SK-N-SH treated with all-trans-retinoic acid at 6 μM for 48 hours (cell line): Measurements from ENCODE around the gene DHRS12.
A peak's percentile ranks its signal among the peaks of the same experiment; 100 is the strongest.

Source experiments
- ATAC-seq: fragments of 200-7000 bp; cut with Tn5 transposase; 3 replicates; pipeline ENCODE4 v1.9.1; 2020; ENCODE audit warnings: mild to moderate bottlenecking, moderate library complexity
- BACH2 ChIP-seq: fragments of 250-450 bp; sonication (Bioruptor Pico); IDR thresholded peaks from 2 replicates; pipeline ENCODE4 v1.9.0; 2021; ENCODE audit warnings: mild to moderate bottlenecking, borderline replicate concordance
- CSDC2 ChIP-seq: fragments of 250-450 bp; sonication (Bioruptor Pico); IDR thresholded peaks from 2 replicates; pipeline ENCODE4 v1.5.0; 2020; ENCODE audit warnings: mild to moderate bottlenecking, moderate library complexity
- ESRRG ChIP-seq: fragments of 250-450 bp; sonication (Bioruptor Pico); IDR thresholded peaks from 2 replicates; pipeline ENCODE4 v1.6.1; 2021; ENCODE audit warnings: mild to moderate bottlenecking
- GLIS3 ChIP-seq: fragments of 250-450 bp; sonication (Bioruptor Pico); IDR thresholded peaks from 2 replicates; pipeline ENCODE4 v1.5.0; 2020; ENCODE audit warnings: mild to moderate bottlenecking, moderate library complexity
- ISL1 ChIP-seq: fragments of 250-450 bp; sonication (Bioruptor Pico); IDR thresholded peaks from 2 replicates; pipeline ENCODE4 v2.1.2; 2022; ENCODE audit warnings: mild to moderate bottlenecking, moderate library complexity
- PPARA ChIP-seq: fragments of 250-450 bp; sonication (Bioruptor Pico); IDR thresholded peaks from 2 replicates; pipeline ENCODE4 v1.5.0; 2020; ENCODE audit warnings: mild to moderate bottlenecking, borderline replicate concordance
- RARB ChIP-seq: fragments of 250-450 bp; sonication (Bioruptor Pico); IDR thresholded peaks from 2 replicates; pipeline ENCODE4 v1.8.0; 2021; ENCODE audit warnings: mild to moderate bottlenecking, moderate library complexity
- SNAI2 ChIP-seq: fragments of 250-450 bp; sonication (Bioruptor Pico); IDR thresholded peaks from 2 replicates; pipeline ENCODE4 v1.5.0; 2020; ENCODE audit warnings: mild to moderate bottlenecking, moderate library complexity
- TCF4 ChIP-seq: fragments of 250-450 bp; sonication (Bioruptor Pico); IDR thresholded peaks from 2 replicates; pipeline ENCODE4 v1.8.0; 2021; ENCODE audit warnings: mild to moderate bottlenecking, moderate library complexity, borderline replicate concordance
- TOX ChIP-seq: fragments of 250-450 bp; sonication (Bioruptor Pico); IDR thresholded peaks from 2 replicates; pipeline ENCODE4 v1.8.0; 2021; ENCODE audit warnings: mild to moderate bottlenecking, moderate library complexity, borderline replicate concordance
- ZC3H10 ChIP-seq: fragments of 250-450 bp; sonication (Bioruptor Pico); IDR thresholded peaks from 2 replicates; pipeline ENCODE4 v1.5.1; 2021; ENCODE audit warnings: mild to moderate bottlenecking, moderate library complexity
- ZFP3 ChIP-seq: fragments of 250-450 bp; sonication (Bioruptor Pico); IDR thresholded peaks from 2 replicates; pipeline ENCODE4 v1.5.0; 2020; ENCODE audit warnings: mild to moderate bottlenecking, moderate library complexity
- ZNF565 ChIP-seq: fragments of 450-650 bp; formaldehyde crosslinking; conservative IDR thresholded peaks from 2 replicates; pipeline ENCODE4 v1.5.0; 2020; ENCODE audit warnings: low read depth, mild to moderate bottlenecking, moderate library complexity
- ZNF70 ChIP-seq: fragments of 450-650 bp; formaldehyde crosslinking; IDR thresholded peaks from 2 replicates; pipeline ENCODE4 v1.5.0; 2020; ENCODE audit warnings: mild to moderate bottlenecking, moderate library complexity
- ZNF8 ChIP-seq: fragments of 450-650 bp; formaldehyde crosslinking; IDR thresholded peaks from 2 replicates; pipeline ENCODE4 v1.5.0; 2020; ENCODE audit warnings: mild to moderate bottlenecking, moderate library complexity
- TF ChIP-seq, protein P1 (sequence below): fragments of 250-450 bp; sonication (Bioruptor Pico); IDR thresholded peaks from 2 replicates; pipeline ENCODE4 v1.5.1; 2021; ENCODE audit warnings: mild to moderate bottlenecking, moderate library complexity
- TF ChIP-seq, protein P2 (sequence below): fragments of 250-450 bp; sonication (Bioruptor Pico); IDR thresholded peaks from 2 replicates; pipeline ENCODE4 v1.8.0; 2021; ENCODE audit warnings: low read depth, mild to moderate bottlenecking, moderate library complexity, borderline replicate concordance
- TF ChIP-seq, protein P3 (sequence below): fragments of 250-450 bp; sonication (Bioruptor Pico); IDR thresholded peaks from 2 replicates; pipeline ENCODE4 v1.5.0; 2020; ENCODE audit warnings: mild to moderate bottlenecking, moderate library complexity
- TF ChIP-seq, protein P4 (sequence below): fragments of 250-450 bp; sonication (Bioruptor Pico); IDR thresholded peaks from 2 replicates; pipeline ENCODE4 v1.8.0; 2020; ENCODE audit warnings: mild to moderate bottlenecking, moderate library complexity, borderline replicate concordance

Gene DHRS12

DNA sequence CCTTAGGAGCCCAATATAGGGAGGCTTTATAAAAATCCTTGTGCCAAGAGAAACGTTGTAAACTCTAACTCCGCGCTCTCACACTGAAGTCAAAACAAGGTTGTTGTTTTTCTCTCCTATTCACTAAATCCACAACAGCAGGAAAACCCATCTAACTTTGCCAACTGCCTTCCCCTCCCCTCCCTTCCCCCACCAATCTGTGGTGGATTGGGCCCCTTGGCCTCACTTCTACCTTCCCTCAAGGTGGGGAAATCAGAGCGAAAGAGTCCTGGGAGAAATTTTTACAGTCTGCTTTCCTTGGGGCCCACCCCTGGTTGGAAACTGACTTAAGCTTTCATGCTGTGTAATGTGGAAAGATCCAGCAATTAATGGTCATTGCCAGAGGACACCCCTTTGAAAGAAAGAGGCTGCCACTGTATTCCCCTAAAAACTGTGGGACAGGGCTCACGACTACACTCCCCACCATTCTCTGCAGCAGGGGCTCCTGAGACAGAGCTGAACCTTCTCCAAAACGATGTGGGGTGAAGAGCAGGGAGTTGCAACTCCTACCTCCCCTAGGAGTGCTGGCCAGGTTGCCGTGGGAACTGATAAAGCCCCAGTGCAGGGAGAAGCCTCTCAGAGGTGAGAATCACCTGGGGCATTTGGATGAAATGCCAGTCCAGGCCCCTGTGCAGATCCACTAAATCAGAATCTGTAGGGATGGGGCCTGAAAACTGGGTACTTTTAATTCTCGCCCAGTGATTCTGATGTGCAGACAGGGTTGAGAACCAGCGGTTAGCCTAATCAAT lies 1.1 kb downstream of the DHRS12 start:
- TF ChIP-seq TOX (CRISPR knock-in tag) = no peak
- TF ChIP-seq PPARA (CRISPR knock-in tag) = no peak
- TF ChIP-seq, protein P1, sequence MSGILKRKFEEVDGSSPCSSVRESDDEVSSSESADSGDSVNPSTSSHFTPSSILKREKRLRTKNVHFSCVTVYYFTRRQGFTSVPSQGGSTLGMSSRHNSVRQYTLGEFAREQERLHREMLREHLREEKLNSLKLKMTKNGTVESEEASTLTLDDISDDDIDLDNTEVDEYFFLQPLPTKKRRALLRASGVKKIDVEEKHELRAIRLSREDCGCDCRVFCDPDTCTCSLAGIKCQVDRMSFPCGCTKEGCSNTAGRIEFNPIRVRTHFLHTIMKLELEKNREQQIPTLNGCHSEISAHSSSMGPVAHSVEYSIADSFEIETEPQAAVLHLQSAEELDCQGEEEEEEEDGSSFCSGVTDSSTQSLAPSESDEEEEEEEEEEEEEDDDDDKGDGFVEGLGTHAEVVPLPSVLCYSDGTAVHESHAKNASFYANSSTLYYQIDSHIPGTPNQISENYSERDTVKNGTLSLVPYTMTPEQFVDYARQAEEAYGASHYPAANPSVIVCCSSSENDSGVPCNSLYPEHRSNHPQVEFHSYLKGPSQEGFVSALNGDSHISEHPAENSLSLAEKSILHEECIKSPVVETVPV (CRISPR knock-in tag) = no peak
- no peak for TF ChIP-seq ZC3H10
- TF ChIP-seq SNAI2 (CRISPR knock-in tag) = no peak
- TF ChIP-seq ZNF70 (CRISPR knock-in tag) = no peak
- no peak for TF ChIP-seq GLIS3
- TF ChIP-seq CSDC2 = no peak
- TF ChIP-seq ZFP3 = no peak
- 0 out of 3 replicates have a peak, but pooled peaks have one; percentile 0 for ATAC-seq

DNA sequence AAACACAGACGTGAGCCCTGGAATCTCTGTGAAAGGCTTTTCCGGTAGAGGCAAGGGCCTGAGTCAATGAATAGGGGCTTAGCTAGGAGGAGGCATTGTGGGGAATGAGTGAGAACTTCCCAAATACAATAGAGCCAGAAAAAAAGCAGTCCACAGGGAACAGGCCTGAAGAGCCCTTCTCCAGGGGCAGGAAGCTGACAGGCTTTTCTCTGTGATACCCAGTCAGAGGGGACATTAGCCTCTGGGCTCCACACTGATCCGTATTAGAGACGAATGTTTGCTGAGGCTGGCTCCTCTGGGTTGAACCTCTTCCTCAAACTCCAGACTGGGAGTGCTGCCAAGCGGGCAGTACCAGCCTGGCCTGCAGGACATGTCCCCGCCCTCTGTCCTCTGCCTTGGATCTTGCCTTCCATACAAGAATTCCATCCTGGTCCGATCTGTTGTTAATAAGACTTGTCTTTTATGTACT lies 2.3 kb downstream of the DHRS12 start:
- TF ChIP-seq ZNF8 (CRISPR knock-in tag) (no peak), PPARA (CRISPR knock-in tag) (no peak), ZNF565 (CRISPR knock-in tag) (no peak), ESRRG (CRISPR knock-in tag) (no peak), SNAI2 (CRISPR knock-in tag) (0 out of 2 replicates have a peak, but pooled peaks have one; percentile 11), BACH2 (no peak)
- TF ChIP-seq, all 23 proteins: peak for 1
- peak; percentile 8; the same call in 2 of the 3 replicates for ATAC-seq

DNA sequence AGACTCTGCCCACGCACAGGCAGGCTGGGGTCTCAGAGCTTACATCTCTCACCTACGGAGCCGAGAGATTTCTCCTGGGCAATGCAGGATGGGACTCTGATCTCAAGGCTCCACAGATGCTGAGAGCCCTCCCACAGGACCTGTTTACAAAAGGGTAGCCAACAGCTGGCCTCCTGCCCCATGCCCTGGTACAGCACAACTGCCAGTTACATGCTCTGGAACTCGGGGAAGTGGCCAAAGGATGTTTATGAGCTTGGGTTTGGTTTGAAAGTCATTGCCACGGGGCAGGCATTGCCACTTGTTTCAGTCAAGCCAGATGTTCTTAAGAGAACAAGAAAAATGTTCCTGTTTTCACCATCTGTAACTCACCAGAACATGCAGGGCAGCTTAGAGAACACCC lies 3.5 kb downstream of the DHRS12 start:
- no peak for TF ChIP-seq ZNF8 (CRISPR knock-in tag)
- TF ChIP-seq ZFP3 = no peak
- TF ChIP-seq, protein P2, sequence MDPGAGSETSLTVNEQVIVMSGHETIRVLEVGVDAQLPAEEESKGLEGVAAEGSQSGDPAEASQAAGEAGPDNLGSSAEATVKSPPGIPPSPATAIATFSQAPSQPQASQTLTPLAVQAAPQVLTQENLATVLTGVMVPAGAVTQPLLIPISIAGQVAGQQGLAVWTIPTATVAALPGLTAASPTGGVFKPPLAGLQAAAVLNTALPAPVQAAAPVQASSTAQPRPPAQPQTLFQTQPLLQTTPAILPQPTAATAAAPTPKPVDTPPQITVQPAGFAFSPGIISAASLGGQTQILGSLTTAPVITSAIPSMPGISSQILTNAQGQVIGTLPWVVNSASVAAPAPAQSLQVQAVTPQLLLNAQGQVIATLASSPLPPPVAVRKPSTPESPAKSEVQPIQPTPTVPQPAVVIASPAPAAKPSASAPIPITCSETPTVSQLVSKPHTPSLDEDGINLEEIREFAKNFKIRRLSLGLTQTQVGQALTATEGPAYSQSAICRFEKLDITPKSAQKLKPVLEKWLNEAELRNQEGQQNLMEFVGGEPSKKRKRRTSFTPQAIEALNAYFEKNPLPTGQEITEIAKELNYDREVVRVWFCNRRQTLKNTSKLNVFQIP (CRISPR knock-in tag) = no peak
- no peak for TF ChIP-seq PPARA (CRISPR knock-in tag)
- ATAC-seq = no peak

DNA sequence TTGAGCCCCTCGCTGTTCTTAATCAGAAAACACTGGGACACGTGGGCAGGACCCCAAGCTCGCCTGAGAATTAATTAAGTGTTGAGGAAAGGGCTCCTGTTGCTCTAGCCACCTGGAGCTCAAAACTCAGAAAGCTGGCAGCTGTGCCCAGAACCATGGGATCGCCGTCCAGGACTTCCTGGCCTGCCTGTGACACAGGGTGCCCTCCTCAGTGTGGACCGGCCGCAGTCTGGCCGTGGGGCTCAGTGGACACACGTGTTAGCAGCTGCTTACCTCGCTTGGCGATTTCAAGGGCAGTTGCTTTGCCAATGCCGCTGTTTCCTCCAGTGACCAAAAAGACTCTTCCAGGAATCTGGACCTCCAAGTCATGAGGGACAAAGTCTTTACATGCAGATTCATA lies 4.7 kb downstream of the DHRS12 start:
- TF ChIP-seq PPARA (CRISPR knock-in tag) (no peak), ZFP3 (no peak), RARB (CRISPR knock-in tag) (no peak), TCF4 (CRISPR knock-in tag) (no peak), ESRRG (CRISPR knock-in tag) (no peak), BACH2 (no peak), ZNF565 (CRISPR knock-in tag) (no peak), ISL1 (CRISPR knock-in tag) (no peak), CSDC2 (no peak)
- TF ChIP-seq, protein P3, sequence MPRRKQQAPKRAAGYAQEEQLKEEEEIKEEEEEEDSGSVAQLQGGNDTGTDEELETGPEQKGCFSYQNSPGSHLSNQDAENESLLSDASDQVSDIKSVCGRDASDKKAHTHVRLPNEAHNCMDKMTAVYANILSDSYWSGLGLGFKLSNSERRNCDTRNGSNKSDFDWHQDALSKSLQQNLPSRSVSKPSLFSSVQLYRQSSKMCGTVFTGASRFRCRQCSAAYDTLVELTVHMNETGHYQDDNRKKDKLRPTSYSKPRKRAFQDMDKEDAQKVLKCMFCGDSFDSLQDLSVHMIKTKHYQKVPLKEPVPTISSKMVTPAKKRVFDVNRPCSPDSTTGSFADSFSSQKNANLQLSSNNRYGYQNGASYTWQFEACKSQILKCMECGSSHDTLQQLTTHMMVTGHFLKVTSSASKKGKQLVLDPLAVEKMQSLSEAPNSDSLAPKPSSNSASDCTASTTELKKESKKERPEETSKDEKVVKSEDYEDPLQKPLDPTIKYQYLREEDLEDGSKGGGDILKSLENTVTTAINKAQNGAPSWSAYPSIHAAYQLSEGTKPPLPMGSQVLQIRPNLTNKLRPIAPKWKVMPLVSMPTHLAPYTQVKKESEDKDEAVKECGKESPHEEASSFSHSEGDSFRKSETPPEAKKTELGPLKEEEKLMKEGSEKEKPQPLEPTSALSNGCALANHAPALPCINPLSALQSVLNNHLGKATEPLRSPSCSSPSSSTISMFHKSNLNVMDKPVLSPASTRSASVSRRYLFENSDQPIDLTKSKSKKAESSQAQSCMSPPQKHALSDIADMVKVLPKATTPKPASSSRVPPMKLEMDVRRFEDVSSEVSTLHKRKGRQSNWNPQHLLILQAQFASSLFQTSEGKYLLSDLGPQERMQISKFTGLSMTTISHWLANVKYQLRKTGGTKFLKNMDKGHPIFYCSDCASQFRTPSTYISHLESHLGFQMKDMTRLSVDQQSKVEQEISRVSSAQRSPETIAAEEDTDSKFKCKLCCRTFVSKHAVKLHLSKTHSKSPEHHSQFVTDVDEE = no peak
- TF ChIP-seq, protein P1 (CRISPR knock-in tag) = no peak
- TF ChIP-seq, protein P2 (CRISPR knock-in tag) = no peak
- TF ChIP-seq, protein P4, sequence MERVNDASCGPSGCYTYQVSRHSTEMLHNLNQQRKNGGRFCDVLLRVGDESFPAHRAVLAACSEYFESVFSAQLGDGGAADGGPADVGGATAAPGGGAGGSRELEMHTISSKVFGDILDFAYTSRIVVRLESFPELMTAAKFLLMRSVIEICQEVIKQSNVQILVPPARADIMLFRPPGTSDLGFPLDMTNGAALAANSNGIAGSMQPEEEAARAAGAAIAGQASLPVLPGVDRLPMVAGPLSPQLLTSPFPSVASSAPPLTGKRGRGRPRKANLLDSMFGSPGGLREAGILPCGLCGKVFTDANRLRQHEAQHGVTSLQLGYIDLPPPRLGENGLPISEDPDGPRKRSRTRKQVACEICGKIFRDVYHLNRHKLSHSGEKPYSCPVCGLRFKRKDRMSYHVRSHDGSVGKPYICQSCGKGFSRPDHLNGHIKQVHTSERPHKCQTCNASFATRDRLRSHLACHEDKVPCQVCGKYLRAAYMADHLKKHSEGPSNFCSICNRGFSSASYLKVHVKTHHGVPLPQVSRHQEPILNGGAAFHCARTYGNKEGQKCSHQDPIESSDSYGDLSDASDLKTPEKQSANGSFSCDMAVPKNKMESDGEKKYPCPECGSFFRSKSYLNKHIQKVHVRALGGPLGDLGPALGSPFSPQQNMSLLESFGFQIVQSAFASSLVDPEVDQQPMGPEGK (CRISPR knock-in tag) = no peak
- no peak for ATAC-seq
